GM21423 (cell line): Measurements from ENCODE around the gene SLC29A3.

Experiments
- ATAC-seq: cut with Tn5 transposase; IDR thresholded peaks from one replicate; pipeline ENCODE4 v1.9.1; 2021; ENCODE audit warnings: mild to moderate bottlenecking, moderate library complexity; ENCODE audit not compliant: unreplicated experiment

Gene SLC29A3

GRCh38 chr10:71365366-71365765 is 46.3 kb downstream of the SLC29A3 start:
- ATAC-seq, result no peak

GRCh38 chr10:71366690-71367089 is 47.6 kb downstream of the SLC29A3 start:
- no peak for ATAC-seq

- ATAC-seq, result no peak
Observed at GRCh38 chr10:71367271-71367670, 48.2 kb downstream of the SLC29A3 start.

GRCh38 chr10:71368176-71368575 is 49.1 kb downstream of the SLC29A3 start:
- ATAC-seq, result no peak

- ATAC-seq, result no peak
Observed at GRCh38 chr10:71368643-71369042, 49.6 kb downstream of the SLC29A3 start.

GRCh38 chr10:71369602-71370001 is 50.5 kb downstream of the SLC29A3 start:
- ATAC-seq, result no peak

- ATAC-seq, result no peak
Observed at GRCh38 chr10:71370031-71370430, 51.0 kb downstream of the SLC29A3 start.

- ATAC-seq, result no peak
Observed at GRCh38 chr10:71371750-71372166, 52.7 kb downstream of the SLC29A3 start.

GRCh38 chr10:71372882-71373495 is 53.9 kb downstream of the SLC29A3 start:
- no peak for ATAC-seq

- no peak for ATAC-seq
Observed at GRCh38 chr10:71374481-71375233, 55.6 kb downstream of the SLC29A3 start.

- ATAC-seq, result no peak
Observed at GRCh38 chr10:71375952-71376351, 56.9 kb downstream of the SLC29A3 start.

GRCh38 chr10:71378336-71379117 is 59.5 kb downstream of the SLC29A3 start:
- no peak for ATAC-seq

GRCh38 chr10:71379118-71379766 is 60.2 kb downstream of the SLC29A3 start:
- ATAC-seq, result no peak

- ATAC-seq, result no peak
Observed at GRCh38 chr10:71380841-71381240, 61.8 kb downstream of the SLC29A3 start.

- ATAC-seq, result no peak
Observed at GRCh38 chr10:71381611-71382010, 62.6 kb downstream of the SLC29A3 start.

- ATAC-seq, result no peak
Observed at GRCh38 chr10:71382028-71382427, 63.0 kb downstream of the SLC29A3 start.

GRCh38 chr10:71382757-71383156 is 63.7 kb downstream of the SLC29A3 start:
- ATAC-seq, result no peak

GRCh38 chr10:71383972-71384687 is 65.1 kb downstream of the SLC29A3 start:
- ATAC-seq, result no peak

GRCh38 chr10:71388171-71388570 is 69.1 kb downstream of the SLC29A3 start:
- no peak for ATAC-seq

GRCh38 chr10:71388583-71389310 is 69.7 kb downstream of the SLC29A3 start:
- ATAC-seq, result no peak
